Stimulated activated CD4-positive, alpha-beta T cell treated with anti-CD3 and anti-CD28 coated beads, Interleukin-4, amount 100 ng/mL, for 48 hours (primary cell): ENCODE measurements around the gene RFX2.

Experiments
- DNase-seq, 2 donors: peaks; one replicate each; pipeline ENCODE4 v3.0.0-alpha.2; 2020; ENCODE audit warnings: low read depth in 2 of 2

Gene RFX2

GRCh38 chr19:6059988-6060599, 50.2 kb downstream of the RFX2 start:
- no peak for DNase-seq

GRCh38 chr19:6059396-6059947, 50.8 kb downstream of the RFX2 start:
- no peak for DNase-seq

- no peak for DNase-seq
These were observed 51.6 kb downstream of the RFX2 start for GRCh38 chr19:6058518-6059201.

- no peak for DNase-seq
These were observed 52.4 kb downstream of the RFX2 start for GRCh38 chr19:6057651-6058517.

- DNase-seq: no peak
These were observed 53.3 kb downstream of the RFX2 start for GRCh38 chr19:6056801-6057650.

- DNase-seq: no peak
These were observed 54.0 kb downstream of the RFX2 start for GRCh38 chr19:6056282-6056741.

GRCh38 chr19:6055013-6055795, 55.1 kb downstream of the RFX2 start:
- DNase-seq: no peak

- DNase-seq: peak; percentile 62 to 69
These were observed 61.4 kb downstream of the RFX2 start for GRCh38 chr19:6048793-6049405.

- no peak for DNase-seq
These were observed 62.0 kb downstream of the RFX2 start for GRCh38 chr19:6048348-6048747.

- DNase-seq: no peak
These were observed 62.5 kb downstream of the RFX2 start for GRCh38 chr19:6047741-6048251.

GRCh38 chr19:6047256-6047655, 63.0 kb downstream of the RFX2 start:
- DNase-seq: no peak

GRCh38 chr19:6045108-6045507, 65.2 kb downstream of the RFX2 start:
- DNase-seq: no peak

GRCh38 chr19:6044056-6044805, 66.1 kb downstream of the RFX2 start:
- DNase-seq: no peak

- no peak for DNase-seq
These were observed 67.2 kb downstream of the RFX2 start for GRCh38 chr19:6042776-6043726.

- DNase-seq: no peak
These were observed 68.3 kb downstream of the RFX2 start for GRCh38 chr19:6041991-6042481.

- no peak for DNase-seq
These were observed 69.2 kb downstream of the RFX2 start for GRCh38 chr19:6041071-6041470.

- no peak for DNase-seq
These were observed 70.6 kb downstream of the RFX2 start for GRCh38 chr19:6039566-6040225.
